Ramos (cell line): Measurements from ENCODE around the gene AASDHPPT.
"Not testable (repeated sequence)": the region's sequence is repeated elsewhere in the genome, so short reads cannot be mapped to it uniquely, and the experiment has no call there.

Experiments
- in situ Hi-C: fragments of 300-500 bp; cut with MboI; formaldehyde crosslinking; loops from one replicate; pipeline ENCODE4 v1.14.3; 2022; ENCODE audit warnings: low sequenced_read_pairs; ENCODE audit not compliant: unreplicated experiment

AASDHPPT gene, protein sequence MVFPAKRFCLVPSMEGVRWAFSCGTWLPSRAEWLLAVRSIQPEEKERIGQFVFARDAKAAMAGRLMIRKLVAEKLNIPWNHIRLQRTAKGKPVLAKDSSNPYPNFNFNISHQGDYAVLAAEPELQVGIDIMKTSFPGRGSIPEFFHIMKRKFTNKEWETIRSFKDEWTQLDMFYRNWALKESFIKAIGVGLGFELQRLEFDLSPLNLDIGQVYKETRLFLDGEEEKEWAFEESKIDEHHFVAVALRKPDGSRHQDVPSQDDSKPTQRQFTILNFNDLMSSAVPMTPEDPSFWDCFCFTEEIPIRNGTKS

DNA sequence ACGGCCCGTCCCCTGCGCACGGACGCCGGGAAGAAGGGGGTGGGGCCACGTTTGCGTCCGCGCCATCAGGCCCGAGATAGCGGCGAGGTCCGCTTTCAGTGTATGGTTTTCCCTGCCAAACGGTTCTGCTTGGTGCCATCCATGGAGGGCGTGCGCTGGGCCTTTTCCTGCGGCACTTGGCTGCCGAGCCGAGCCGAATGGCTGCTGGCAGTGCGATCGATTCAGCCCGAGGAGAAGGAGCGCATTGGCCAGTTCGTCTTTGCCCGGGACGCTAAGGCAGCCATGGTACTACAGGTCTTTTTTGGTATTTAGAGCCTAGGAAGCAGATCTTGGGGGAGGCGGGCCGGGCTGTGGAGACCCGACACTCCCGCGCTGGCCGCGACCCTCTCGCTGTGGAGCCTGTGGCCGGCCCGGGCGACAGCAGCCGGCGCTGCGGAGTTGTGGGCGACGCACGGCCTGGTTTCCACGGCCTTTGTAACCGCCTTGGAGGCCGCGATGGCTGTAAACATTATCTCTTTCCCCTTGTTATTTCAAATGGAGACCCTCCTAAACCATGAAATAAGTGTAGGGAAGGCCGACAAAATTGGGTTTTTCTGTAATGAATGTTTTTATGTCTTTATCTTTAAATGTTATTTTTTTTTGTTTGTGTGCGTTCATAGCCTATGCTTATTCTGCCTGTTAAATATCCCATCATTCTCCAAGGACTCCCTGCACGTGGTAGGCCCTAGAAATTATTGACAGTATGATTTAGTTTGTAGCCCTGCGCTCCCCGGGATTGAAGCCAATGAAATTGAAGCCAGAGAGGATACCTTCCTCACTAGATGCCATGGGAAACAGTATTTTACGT, at the start of gene AASDHPPT:
Gene AASDHPPT, plus strand, starts transcription at position 54 of the 847 bp plus-strand sequence. Its CDS starts 49 bp downstream, at position 103.
- in situ Hi-C loops, result loop anchor here (5.0 kb wide), 1 partner anchor 56 kb away; the partner anchor contains the start of gene MSANTD4

DNA sequence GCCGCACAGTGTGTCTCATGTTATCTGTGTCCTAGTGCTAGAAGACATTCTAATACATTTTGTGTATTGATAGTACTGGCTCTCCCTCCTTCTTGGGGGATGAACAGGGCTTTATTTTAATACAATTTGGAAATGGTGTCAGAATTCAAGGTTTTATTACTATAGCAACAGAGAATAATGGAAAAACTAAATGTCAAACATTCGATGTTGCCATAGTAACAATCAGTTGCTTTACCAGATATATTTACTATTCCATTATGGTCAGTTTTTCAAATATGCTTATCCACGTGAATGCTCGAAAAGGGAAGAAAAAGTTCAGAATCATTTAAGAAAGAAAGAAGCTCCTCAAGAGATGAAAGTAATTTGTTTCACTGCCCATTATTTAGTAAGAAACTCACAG, 46.9 kb upstream of the AASDHPPT start:
- in situ Hi-C loops, result no loop called here

DNA sequence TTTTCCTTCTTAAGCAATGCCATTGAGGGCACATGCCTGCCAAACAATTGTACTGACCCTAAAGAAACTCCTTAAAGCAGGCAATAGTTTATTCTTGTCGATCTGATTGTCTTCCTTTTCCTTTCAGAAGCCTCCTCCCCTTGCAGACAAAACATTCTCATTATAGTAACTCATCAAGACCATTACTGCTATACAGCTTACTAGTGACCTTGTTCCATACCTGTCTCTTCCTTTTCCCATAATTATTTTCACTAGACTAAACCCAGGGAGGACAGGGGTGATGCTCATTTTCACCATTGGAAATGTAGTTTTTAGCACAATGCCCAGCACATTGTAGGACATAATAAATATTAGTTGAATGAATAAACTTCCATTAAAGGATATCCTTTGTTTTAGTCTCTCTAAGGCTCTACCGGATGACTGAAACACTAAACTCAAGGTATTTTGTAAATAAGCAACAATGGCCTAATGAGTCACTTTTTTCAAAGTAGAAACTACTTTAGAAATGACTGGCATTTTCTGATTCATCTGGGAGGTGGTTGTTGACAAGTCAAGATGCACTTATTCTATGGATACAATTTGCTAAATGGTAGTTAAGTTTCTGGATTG, 46.2 kb upstream of the AASDHPPT start:
- in situ Hi-C loops, result no loop called here

DNA sequence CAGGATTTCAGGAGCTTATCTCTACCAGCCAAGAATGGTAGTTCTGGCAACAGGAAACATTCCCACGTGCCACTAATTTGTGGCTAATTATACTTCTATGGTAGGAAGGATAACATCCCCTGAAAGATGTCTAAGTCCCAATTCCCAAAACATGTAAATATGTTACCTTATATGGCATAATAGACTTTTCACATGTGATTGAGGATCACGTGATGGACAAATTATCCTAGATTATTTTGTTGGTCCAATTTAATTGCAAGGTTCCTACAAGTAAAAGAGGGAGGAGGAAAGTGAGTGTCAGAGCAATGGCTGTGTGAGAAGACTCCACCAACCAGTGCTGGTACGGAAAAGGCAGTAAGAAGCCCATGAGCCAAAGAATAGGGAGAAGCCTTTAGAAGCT, 45.5 kb upstream of the AASDHPPT start:
- in situ Hi-C loops, result no loop called here

DNA sequence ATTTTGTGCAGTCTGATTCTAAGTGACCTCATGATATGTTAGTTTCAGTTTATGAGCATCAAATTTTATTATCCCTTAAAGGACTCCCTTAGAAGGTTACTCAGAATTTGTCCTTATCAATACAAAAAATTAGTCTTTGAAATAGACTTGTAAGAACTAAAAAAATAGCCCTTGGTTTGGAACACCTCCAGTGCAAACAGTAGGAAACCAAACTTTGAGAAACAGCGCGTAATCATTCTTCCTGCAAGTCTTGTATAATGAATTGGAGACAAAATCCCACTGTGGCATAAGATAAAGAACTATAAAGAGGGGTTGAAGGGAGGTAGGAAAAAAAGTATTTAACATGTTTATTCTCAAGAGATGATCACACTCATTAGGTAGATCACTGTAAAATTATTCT, 44.6 kb upstream of the AASDHPPT start:
- in situ Hi-C loops, result no loop called here

DNA sequence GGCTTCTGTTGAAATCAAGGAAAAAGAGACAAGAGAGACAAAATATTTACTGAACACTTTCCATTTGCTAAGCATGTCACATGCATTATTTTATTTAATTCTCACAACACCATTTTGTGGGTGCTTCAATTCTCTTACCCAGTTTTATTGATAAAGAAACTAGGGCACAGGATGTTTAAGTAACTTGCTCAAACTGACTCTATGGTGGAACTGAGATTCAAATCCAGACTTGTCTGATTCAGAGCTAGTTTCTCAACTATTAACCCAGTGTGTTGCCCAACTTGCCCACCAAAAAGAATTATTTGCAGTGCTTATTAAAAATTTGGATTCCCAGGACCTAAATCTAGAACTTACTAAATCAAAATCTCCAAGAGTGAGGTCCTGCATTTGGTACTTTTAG, 33.9 kb upstream of the AASDHPPT start:
- in situ Hi-C loops, result no loop called here

DNA sequence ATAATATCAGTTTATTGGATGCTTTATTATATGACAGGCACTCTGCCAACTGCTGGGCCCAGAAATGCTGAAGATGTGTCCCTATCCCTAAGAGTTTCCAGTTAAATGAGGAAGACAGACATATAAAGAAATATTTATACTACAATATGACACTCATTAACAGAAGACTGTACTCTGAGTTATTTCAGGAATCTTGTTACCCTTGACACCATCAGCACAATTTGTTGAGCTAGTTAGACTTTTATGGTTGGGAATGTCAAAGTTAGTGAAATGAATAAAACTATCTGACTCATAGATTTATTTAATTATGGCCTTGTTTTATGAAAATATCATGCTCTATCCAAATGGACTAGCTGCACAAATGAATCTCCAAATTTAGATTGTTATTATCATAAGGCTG, 29.8 kb upstream of the AASDHPPT start:
- in situ Hi-C loops, result no loop called here

DNA sequence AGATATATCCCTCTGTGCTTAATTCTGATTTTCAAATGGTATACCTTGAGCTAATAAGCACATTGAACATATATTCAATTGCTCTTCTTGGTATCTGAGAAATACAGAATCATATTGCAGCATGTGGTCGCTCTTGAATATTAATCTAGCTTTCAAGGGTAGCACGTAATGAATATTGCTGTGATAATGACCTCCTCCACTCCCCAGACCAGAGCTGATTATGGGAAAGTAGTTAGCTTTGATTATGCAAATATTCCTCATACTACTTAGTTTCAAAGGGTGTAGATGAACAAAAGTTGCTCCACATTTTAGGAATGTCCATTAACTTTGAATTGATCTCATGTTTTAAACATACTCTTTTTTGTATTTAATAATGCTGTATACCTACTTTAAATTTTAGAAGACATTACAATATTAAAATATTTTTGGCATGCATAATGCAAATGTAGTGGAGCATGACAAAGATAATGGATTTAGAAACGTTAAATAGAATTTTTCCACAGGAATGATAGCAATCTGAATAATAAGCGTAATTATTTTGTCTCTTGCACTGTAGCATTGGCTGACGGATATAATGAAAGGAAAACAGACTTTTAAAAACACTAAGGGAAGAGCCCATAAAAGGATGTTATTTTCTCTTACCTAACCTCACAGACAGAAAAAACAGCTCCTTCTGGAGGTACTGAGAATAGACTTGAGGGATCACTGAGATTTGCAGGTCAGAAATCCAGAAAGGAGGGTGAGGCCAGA, 27.6 kb upstream of the AASDHPPT start:
- in situ Hi-C loops, result no loop called here

DNA sequence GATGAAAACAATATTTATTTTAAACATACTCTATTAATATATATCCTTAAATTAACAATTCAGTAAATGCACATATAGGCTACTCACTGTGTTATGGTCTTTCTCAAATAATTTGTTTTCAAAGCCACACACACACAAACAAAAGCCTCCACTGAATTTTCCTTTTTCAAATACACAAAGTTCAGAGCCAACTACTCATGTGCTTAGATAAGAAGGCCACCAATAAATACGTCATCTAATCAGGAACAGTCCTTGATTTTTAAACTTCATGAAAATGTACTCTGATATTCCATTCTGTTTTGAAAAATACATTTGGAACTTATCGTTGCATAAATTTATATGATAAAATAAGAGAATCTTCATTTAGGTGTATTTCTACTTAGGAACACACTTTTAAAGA, 26.4 kb upstream of the AASDHPPT start:
- in situ Hi-C loops, result no loop called here

DNA sequence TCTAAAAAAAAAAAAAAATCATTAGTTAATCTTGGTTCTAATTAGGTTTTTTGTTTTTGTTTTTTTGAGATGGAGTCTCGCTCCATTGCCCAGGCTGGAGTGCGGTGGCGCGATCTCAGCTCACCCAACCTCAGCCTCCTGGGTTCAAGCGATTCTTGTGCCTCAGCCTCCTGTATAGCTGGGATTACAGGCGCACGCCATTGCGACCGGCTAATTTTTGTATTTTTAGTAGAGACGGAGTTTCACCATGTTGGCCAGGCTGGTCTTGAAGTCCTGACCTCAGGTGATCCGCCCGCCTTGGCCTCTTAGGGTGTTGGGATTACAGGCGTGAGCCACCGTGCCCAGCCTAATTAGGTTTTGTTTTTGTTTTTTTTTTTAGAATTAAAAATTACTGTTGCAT, 19.1 kb upstream of the AASDHPPT start:
- in situ Hi-C loops, result not testable (repeated sequence)

DNA sequence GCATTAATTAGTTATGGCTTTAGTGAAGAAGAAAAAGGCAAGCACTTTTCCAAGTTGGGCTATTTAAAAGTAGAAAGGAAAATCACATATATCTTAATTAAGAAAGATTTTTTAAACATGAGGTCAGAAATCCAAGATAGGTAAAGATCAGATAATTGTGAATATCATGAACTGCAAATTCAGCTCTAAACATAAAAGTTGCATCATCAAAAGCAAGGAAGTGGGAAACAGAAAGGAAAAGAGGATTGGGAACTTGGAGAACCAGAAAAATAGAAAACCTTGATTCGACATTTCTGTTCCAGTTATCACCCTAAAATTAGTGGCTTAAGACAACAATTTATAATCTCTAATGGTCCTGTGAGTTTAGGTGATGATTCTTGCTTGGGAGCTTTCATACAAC, 17.8 kb upstream of the AASDHPPT start:
- in situ Hi-C loops, result no loop called here

DNA sequence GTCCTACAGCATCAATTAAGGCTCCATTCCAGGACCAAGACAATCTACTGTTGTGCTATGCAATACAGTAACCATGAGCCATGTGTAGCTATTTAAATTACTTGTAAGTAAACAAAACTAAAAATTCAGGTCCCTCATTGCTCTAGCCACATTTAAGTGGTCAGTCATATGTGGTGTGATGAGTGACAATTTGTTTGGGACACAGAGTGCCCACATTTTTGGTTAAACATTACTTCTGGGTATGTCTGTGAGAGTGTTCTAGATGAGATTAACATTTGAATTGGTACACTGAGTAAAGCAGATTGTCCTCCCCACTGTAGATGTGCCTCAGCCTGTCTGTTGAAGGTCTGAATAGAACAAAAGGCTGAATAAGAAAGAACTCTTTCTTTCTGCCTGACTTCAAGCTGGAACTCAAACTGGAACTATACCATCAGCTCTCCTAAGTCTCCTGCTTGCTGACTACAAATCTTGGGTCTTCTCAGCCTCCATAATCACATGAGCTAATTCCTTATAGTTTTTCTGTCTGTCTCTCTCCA, 16.1 kb upstream of the AASDHPPT start:
- in situ Hi-C loops, result no loop called here

DNA sequence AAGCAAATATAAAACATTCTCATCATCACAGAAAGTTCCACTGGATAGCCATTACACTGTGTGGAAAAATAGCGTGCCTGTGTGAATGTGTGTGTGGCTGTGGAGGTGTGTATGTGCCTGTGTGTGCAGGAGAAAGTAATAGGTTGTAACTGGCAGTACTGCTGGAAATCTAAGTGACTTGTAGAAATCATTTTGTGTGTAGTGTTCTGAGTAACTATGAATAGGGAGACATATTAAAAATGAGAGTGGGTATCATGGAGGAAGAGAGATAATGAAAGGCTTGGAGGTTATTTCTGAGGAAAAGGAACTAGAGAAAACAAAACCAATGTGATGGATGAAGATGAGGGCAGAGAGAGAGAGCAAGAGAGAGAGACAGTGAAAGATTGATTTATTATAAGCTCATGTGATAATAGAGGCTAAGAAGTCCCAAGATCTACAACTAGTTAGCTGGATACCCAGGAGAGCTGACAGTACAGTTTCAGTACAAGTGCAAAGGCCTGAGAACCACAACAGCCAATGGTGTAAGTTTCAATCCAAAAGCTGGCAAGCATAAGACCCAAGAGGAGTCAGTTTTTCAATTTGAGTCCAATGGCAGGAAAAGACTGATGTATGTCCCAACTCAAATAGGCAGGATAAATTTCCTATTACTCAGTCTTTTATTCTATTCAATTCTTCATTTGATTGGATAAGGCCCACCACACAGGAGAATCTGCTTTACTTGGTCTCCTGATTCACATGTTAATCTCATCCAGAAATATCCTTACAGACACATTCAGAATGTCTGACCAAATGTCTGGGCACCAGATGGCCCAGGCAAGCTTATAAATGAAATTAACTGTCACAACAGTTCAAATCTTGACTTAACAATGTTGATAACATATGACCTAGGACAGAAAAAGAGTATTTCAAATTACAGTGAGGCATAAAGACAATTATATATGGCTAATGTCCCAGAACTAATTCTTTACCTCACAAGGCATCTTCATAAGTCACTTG, 15.2 kb upstream of the AASDHPPT start:
- in situ Hi-C loops, result no loop called here

DNA sequence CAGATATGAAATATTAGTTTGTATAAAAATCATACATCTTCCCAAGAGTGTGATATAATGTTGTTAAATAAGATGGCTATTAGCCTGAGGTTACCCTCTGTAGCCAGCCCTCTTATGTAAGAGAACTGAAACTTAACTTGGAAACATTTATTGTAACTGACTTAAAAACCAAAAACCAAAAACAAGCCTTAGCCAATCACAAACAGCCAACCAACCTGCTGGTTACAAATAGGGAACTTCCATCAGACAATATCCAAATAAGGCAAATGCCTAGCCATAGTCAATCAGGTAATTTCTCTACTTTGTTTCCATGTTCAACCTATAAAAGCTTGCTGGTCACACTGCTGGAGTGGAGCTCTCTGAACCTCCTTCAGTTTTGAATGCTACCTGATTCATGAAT, 14.5 kb upstream of the AASDHPPT start:
- in situ Hi-C loops, result no loop called here

DNA sequence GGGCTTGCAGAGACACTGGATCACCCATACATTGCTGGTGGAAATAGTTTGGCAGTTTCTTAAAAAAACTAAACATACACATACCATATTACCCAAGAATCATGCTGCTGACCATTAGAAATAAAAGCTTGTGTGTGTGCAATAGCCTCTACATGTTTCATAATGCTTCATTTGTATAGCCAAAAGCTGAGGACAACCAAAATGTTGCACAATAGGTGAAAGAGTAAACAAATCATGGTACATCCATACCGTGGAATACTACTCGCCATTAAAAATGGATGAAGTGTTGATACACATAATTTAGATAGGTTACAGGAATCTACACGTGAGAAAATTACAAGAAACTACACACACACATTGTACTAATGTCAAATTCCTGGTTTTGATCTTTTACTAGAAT, 6.9 kb upstream of the AASDHPPT start:
- in situ Hi-C loops, result no loop called here

DNA sequence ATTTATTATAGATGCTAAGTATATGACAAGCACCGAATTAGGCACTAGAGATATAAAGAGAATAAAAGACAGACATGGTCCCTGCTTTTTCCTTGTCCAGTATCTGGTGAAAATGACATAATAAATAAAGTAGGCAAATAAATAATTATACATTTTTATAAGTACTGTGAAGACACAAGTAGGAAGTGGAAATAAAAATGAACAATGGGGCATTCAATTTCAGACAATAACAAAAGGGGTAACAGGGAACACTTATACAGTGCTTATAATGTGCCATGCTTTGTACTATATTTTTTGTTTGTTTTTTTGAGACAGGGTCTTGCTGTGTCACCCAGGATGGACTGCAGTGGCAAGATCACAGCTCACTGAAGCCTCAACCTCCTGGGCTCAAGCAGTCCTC, 4.7 kb upstream of the AASDHPPT start:
- in situ Hi-C loops, result no loop called here

DNA sequence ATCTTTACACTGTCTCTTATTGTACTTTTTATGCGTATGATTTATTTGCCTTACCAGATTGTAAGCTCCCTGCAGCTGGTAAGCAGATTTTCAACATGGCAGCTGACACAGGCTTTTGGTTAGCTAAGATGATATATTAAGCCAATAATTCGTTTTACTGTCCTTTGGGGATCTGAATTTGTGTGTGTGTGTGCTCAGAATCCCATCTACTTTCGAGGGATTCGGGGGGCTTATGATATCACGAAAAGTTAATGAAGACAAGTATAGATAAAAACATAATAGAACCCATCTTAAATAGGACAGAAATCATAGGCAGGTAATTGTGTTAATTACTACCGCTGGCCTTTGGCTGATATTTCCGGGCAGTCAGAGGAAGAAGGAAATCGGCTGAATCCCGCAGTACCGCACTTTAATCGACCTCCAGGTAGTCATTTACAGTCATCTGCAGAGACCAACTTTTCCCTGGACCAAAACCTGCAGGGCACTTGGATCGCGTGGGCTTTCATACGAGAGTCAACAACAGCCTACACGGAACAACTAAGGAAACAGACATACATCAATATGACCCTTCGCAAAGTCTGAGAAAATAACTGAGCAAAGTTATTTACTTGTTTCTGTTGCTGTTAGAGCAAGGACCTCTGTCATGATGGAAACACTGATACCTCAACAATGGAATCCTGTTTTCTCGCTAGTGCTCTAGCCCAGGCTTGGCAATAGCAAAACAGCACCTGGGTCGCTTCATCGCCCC, 1.1 kb upstream of the AASDHPPT start:
- in situ Hi-C loops, result loop anchor here (5.0 kb wide), 1 partner anchor 54 kb away; the partner anchor contains the start of gene MSANTD4

DNA sequence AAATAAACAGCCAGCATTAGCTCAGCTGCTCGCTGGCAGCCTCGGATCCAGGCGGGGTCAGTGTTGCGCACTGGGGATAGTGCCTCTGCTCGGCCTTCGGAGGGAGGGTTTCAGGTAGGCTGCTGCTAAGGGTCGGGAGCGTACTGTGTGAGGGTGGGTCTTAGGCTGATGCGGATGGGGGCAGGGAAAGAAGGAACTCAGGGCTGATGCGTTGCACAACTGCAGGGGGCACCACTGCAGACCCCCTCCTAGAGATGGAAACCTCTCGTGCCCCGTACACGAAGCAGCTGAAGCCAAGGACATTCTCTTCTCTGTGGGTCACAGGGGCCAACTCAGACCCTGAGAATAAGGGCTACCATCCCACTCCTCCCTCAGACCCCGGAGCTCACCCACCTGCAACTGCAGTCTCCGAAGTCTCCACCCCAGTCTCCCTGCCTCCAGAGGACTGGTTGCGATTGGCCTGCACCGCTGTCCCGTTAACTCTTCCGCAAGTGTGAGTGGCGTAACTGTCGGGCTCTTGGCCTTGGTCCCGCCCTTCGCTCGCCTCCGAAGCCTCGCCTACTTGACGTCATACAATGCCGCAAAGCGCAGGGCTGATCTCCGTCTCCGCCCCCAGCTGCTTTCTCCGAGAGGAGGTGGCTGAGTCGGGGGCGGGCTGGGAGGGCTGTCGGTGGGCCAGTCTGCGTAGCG, 398 bp upstream of the AASDHPPT start, which contains the start of gene KBTBD3:
Gene KBTBD3, minus strand, starts transcription at position 429 of the 690 bp plus-strand sequence. CDS start 18,250 bp downstream, outside the sequence.
- in situ Hi-C loops, result loop anchor here (5.0 kb wide), 1 partner anchor 55 kb away; the partner anchor contains the start of gene MSANTD4
